ENCODE measurements around the gene TTLL6.
"Not testable (repeated sequence)": the region's sequence is repeated elsewhere in the genome, so short reads cannot be mapped to it uniquely, and the experiment has no call there.

The TTLL6 gene

DNA sequence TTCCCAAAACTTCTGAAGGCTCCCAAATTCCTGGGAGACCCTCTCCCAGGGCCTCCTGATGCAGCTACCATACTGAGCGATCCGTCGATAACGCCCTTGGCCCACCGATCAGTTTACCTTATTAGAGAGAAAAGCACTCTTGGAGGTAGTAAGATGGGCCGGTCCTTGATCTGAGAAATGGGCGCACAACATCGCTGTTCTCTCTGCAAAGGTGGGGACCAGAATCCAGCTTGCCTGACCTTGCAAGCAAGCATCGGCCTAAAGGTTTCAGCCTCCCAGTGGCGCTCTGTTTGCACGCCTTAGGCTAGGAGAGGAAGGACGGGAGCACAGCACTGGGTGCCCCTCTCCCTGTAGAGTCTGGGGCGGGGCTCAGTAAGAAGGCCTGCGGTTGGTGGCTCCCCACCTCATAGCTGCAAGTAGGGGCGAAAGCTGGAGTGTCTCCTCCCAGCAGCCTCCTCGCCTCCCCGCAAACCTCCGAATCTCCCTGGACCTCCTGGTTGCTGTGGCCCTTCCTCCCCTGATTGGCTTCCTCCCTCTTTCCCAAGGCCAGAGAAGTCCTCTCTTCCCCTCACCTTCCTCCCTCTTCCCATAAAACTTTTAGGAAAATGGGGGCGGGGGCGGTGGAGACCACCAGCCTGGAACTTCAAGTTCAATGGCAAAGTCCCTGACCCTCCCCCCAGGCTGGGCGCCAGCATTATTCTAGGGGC lies 94.7 kb downstream of the TTLL6 start, which contains the start of gene PRAC1:
PRAC1 (minus strand) TSS at position 318 of the 707 bp plus-strand sequence; CDS start at position 192, 126 bp downstream.
- no peak for DNase-seq

DNA sequence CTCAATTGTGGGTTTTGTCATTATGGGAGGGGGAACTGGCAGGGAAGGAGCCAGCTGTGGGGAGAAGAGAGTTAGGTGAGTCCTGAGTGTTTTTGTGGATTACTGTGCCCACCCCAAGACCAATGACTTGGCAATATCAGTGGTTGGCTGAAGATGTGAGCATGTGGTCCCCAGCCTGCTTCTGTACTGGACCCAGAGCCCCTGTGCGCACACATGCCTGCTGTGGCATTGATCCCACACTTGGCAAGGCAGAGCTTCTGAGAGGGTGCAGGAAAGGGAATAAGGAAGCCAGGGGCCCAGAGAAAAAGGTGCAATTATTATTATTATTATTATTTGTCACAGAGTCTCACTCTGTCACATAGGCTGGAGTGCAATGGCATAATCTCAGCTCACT lies 96.0 kb downstream of the TTLL6 start:
- no peak for DNase-seq

DNA sequence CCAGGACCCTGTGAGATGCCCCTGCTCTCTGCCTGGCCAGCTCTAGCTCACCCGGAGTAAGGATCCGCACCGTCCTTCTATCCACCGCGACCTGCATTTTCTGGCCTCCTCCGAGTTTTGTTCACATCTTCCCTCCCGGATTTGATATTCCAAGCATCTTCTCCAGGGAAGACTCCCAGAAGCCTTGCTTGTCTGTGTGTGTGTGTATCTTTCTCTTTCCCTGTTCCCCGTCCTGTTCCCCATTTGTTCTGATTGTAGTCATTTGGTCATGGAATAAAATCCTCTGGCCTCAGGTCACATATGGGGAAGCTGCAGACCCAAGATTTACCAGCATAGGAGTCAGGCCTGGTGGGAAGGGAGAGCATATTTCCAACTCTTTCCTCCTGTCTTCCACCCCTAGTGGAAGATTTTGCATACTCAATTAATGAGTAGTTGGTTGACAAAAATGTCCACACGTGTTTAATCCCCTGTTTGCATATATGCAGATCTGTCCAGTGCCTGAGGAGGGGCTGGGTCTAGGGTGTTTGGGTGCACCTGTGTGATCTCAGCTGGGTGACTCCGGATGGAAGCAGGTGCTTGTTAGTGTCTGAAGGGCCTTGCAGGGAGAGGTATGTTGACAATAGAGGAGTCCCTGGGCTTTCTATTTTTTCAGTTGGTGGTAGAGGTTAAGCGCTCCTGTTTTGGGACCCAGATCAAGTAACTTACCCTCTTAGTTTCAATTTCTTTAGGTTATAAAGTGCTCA lies 96.6 kb downstream of the TTLL6 start:
- DNase-seq, result no peak

DNA sequence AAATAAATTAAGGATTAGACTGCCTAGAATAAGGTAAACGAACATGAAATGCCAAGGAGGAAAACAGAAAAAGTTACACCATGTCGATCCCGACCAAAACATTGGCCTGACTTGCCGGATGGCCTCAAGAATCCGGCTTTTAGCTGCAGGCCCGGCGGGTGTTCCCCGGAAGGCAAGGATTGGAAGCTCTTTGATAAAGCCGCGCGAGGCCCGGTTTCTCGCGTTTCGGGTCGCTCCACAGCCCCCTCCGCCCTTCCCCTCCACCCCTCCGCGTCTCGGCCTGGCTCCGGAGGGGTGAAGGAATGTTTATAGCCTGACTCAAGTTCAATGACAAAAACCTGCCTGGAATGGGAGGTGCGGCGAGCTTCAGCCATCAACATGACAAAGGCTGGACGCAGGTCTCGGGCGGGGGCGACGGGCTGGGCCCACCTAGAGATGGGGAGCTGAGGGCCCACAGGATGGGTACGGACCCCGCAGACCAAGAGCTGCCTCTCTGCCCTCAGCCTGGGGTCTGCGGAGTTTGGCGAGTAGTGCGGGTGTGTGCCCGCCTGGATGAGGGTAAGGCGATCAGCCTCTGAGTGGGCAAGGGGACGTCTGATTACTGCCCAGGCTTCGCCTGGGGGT lies 97.3 kb downstream of the TTLL6 start:
- DNase-seq, result no peak

DNA sequence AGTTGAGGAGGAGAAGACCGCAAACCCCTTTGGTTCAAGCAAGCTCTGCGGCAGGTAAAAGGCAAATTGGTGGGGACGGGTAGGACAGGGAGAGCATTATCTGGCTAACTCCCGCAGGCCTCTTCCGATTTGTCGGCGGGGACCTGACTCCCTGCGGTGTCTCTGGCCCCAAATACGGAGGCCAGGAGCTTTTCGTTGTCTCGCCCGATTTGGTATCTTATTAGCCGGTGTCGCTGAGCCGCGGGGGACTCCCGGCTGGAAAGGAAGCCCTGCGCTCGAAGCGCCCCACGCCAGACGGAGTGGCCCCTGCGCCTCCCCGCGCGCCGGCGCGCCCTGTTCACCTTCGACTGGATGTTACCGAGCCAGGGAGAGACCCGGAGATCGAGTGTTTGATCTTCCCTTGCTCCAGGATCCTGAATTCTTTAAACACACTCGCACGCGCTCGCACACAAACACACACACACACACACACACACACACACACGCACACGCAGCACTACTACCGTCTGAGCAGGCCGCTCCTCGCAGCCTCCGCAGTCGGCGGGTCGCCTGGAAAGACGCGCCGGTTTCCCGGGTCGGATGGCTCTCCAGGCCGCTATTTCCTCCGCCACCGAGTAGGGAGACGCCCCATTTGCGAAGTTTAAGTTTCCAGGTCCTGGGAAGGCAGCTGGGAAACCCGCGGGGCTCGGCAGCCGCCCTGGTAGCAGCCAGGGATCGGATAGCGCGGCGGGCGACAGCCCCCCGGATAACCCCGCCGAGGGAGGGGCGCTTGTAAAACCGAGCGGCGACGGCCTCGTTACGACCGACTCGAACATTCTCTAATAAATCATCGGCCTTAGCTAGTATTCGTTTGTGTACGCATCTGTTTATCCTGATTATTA lies 98.0 kb downstream of the TTLL6 start:
- no peak for DNase-seq

DNA sequence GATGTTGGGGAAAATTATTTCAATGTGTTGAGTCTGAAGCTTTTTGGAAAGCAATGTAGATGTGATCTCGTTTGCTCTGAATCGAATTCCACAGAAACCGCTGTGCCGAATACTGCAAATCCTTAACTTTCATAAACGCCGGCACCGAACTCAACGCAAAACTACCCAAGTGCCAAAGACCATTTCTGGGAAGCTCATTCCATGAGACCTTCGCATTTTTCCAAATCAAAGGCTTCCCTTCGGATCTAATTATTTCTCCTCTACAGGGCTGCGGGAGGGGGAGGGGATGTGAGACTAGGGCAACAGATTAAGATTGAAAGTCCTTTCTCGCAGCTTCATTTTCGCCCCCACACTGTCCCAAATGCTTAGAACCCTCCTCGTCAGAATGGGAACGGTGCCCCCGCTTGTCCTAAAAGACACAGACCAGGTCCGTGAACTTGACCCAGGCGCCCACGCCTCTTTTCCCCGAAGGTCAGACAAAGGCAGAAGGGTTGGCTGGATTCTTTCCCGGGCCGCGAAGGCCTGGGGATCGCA lies 98.7 kb downstream of the TTLL6 start:
- no peak for DNase-seq

DNA sequence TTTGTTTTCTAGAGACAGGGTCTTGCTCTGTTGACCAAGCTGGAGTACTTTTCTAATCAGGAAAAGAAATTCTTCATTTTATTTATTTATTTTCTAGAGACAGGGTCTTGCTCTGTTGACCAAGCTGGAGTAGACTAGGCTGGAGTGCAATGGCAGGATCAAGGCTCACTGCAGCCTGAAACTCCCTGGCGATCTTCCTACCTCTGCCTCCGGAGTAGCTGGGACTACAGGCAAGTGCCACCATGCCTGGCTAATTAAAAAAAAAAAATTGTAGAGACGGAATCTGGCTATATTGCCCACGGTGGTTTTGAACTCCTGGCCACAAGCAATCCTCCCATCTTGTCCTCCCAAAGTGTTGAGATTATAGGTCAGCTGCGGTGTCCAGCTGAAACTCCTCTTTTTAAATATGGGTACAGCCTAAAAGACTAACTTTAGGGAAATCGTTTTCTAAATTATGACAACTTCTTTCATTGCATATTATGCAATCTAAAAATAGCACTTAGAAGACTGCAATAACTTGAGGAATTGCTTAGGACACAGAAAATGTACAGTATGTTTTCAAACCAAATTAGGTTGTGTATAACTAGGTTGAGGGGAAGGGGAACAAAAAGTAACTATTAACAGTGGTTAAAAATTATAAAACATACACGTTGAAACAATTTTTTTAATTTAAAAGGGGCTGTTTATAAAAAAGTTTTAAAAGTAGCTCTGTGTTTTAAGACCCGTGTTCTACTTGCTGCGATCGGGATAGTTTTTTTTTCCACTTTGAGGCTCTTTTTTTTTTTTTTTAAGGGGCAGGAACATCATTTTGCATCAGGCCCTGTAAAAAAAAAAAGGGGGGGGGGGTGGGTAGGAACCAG lies 99.4 kb downstream of the TTLL6 start:
- peak in 1 of 2 donors; percentile 14 for DNase-seq

DNA sequence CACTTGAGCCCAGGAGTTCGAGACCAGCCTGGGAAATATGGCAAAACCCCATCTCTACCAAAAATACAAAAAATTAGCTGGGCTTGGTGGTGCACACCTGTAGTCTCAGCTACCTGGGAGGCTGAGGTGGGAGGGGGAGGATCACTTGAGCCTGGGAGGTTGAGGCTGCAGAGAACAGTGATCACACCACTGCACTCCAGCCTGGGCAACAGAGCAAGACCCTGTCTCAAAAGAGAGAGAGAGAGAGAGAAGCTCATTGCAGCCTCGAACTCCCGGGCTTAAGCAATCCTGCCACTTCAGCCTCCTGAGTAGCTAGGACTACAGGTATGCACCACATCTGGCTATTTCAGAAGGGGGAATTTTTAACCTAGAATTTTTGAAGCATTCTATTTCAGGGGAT lies 100.5 kb downstream of the TTLL6 start:
- DNase-seq, result not testable (repeated sequence)

DNA sequence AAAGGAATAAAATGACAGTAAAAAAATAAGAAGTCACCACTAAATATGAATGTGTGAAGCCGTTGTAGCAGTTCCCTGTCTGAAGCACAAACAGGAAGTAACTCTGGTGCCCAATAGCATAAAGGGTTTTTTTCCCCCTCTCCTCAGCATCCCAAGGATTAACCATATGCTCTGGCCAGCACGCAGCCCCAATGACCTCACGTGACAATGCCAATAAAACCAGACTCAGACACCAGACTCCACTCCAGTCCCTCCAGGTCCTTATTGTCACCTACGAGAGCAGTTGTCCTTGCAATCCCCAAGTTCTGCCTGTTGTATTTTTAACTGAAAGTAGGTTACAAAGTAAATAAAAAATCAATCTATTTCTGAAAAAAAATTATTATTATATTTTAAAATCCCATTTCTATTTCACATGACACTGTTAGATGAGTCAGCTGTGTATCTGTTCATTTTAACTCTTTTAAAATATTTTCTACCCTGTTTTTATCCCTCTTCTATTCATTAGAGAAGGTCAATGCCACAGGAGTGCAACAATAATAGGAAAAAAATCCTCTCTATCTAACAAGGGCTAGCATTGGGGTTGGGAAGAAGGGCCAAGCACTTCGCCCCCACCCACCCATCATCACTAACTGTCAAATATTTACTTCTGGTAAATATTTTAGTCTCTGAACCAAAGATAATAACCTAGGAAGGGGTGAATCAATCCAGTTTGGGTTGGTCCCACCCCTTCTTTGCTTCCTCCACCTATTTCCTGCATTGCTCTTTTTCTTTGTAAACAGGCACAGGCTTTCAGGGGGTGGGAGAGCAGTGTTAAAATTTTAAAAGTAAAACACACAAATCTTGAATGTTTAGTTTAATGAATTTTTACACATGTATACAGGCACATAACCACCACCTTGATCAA lies 101.3 kb downstream of the TTLL6 start:
- DNase-seq, result no peak

Data from inflammatory macrophage treated with lipopolysaccharide for 1 hour (primary cell).